Globus pallidus (tissue), 1 donor: Measurements from ENCODE around the gene ETV3L.
"Not testable (repeated sequence)": the region's sequence is repeated elsewhere in the genome, so short reads cannot be mapped to it uniquely, and the experiment has no call there.

Source experiments
- DNase-seq: peaks from one replicate; pipeline ENCODE4 v3.0.0-alpha.2; 2015; ENCODE audit warnings: low spot score

The ETV3L gene

DNA sequence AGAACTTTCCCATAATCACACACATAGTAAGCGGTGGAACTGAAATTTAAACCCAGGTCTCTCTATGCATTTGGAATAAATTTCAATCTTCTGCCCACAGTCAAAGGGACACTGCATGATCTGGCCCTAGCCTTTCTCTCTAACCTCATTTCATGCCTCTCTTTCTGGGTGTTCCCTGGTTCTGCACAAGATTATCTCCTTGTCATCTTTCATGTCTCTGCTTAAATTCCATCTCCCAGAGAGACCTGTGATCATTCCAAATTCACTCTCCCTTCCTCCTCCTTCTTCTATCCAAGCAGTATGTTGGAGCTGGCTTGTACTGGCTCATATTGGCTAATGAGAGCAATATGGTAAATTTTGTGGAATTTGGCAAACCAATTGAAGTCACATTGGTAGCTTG is 22.2 kb downstream of the ETV3L start:
- DNase-seq: no peak

DNA sequence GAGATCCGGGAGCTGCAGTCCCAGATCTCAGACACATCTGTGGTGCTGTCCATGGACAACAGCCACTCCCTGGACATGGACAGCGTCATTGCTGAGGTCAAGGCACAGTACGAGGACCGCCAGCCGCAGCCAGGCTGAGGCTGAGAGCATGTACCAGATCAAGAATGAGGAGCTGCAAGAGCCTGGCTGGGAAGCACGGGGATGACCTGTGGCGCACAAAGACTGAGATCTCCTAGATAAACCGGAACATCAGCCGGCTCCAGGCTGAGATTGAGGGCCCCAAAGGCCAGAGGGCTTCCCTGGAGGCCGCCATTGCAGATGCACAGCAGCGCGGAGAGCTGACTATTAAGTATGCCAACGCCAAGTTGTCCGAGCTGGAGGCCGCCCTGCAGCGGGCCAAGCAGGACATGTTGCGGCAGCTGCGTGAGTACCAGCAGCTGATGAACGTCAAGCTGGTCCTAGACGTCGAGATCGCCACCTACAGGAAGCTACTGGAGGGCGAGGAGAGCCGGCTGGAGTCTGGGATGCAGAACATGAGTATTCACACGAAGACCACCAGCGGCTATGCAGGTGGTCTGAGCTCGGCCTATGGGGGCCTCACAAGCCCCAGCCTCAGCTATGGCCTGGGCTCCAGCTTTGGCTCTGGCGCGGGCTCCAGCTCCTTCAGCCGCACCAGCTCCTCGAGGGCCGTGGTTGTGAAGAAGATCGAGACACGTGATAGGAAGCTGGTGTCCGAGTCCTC is 25.5 kb downstream of the ETV3L start:
- DNase-seq: peak; percentile 54

DNA sequence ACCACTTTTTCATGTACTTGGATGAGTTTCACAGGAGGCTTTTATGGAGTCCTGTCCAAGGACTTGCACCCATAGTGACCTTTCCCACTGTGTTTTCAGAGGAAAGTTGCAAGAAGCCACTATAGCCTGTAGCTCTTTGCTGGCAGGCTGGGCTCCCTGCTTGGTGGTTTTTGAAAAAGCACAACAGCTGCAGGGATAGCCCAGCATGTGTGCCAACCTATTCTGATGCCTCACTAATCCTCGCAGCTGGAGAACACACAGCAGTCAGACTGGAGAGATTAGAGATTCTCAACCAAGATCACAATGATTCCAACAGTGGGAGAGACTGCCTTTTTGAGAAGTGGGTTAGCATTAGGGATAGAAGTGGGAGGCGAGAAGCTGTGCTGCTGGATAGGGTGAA is 30.0 kb downstream of the ETV3L start:
- DNase-seq: no peak

DNA sequence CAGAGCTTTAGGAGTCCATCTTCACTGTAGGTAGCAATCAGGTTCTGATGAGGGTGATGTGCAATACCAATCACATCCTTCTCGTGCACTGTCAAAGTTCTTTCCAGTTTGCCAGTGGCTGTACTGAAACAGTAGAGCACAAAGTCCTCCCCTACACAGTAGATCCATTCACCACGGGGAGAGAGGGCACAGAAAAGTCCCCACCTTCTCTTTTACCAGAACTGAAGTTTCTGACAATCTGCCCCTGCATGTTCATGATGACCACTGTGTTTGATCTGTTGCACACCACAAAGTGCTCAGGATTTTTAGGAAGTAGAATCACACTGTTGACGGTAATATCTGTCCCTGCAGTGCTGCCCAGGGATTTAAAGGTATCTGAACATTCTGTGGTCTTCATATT is 40.4 kb downstream of the ETV3L start:
- not testable (repeated sequence) for DNase-seq

DNA sequence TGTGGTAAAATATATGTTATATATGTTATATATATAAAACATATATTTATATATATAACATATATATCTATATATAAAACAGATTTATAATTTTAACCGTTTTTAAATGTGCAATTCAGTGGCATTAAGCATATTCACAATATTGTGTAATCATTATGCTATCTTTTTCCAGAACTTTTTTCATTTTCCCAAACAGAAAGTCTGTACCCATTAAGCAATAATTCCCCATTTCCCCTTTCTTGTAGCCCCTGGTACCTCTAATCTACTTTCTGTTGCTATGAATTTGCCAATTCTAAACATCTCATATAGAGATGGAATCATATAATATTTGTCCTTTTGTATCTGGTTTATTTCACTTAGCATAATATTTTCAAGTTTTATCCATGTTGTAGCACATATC is 43.3 kb downstream of the ETV3L start:
- DNase-seq: no peak

DNA sequence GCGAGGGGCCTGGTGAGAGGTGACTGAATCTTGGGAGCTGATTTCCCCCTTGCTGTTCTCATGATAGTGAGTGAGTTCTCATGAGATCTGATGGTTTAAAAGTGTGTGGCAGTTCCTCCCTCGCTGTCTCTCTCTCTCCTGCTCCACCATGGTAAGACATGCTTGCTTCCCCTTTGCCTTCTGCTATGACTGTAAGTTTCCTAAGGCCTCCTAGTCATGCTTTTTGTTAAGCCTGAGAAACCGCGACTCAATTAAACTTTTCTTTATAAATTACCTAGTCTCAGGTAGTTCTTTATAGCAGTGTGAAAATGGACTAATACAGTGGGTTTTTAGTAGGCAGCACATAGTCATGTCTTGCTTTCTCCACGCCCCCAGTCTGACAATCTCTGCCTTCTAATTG is 43.9 kb downstream of the ETV3L start:
- DNase-seq: not testable (repeated sequence)

DNA sequence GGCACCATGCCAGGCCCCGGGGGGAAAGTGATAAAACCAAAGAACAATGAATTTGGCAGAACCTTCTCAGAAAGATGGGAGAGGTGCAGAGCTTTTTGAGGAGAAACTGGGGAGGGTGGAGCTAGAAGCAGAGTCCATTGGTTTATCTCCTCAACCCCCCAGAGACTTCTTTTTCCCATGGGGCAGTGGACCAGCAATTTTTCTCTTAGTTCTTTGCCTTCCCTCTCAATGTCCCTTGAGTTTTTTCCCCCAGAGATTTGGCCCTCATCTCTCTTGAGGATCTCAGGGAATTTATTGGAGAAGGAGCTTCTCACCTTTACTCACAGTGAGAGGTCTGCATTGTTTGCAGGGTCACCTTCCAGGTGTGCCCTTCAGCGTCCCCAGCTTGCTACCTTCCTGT is 48.8 kb downstream of the ETV3L start:
- no peak for DNase-seq

DNA sequence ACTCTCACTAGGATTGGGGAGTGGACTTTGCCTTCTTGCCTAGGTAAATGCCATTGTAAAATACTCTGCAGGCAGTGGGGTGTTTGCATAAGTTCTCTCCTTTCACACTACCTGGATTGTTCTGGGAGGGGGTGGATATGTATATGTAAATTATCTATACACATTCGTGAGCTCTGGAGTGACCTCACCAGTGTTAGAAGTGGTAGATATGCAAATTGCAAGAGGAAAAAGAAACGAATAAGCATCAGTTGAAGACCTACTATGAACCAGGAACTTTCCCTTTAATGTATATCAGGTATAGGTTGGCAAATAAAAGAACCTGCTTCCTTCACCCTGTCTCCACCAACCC is 52.6 kb downstream of the ETV3L start:
- DNase-seq: no peak

DNA sequence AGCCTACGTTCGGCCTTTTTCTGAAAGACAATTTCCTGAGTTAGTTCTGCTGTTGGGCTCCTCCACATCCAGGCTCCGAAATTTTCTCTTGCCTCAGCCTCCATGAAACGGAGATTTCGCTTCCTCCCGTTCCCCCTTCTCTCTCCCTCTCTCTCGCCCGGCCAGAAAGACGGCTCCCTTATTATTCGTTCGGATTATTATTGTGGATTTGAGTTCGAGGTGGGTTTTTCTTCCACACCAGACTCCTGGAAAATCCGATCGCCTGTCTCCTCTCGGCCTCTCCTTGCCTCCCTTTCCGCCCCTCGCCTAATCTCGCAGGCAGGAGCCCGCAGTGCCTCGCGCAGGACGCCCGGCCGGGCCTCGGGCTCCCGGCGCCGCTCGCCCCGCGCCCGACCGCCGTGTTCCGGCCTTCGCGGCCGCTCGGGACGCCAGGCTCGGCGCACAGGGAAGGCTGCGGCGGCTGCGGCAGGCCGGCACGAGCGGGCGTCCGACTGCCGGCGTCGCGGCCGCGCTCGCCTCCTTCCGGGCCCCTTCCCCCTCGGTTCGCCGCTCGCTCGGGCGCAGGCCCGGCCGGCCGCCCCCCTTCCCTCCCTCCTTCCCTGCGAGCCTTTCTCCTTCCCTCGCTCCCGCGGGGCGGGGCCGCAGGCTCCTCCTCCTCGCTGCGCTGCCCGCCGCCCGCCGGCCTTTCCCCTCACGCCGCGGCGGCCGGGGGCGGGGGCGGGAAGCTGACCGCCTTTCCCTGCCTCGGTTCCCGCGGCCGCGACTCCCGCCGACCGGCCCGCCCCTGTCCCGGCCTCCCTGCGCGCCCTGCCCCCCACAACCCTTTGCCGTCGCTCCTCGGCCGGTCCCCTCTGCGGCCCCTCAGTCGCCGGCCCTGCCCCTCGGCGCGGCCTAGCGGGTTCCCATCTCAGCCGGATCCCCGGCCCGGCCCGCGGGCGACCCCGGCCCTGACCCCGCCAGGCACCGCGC is 54.1 kb downstream of the ETV3L start, which contains the start of gene ARHGEF11:
ARHGEF11 (minus strand) TSS at position 493 of the 969 bp plus-strand sequence. CDS start 1,412 bp downstream, outside the sequence.
- DNase-seq: peak; percentile 92

DNA sequence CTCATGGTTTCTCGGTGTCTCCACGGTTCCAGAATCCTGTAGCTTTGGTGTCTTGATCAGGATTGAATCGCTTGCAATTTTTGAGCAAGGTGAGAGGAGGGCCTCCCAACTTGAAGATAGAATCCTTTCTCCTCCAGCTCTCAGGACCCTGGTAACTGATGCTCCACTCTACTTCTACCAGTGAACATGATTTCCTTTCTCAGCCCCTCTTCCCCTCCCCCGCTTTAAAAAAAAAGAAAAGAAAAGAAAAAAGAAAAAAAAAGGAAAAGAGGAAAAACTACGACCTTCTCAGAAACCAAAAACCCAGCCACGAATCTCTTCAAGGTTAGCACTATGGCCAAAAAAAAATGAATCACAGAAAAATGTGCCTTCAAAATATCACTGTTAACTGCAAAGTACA is 55.3 kb downstream of the ETV3L start:
- no peak for DNase-seq

DNA sequence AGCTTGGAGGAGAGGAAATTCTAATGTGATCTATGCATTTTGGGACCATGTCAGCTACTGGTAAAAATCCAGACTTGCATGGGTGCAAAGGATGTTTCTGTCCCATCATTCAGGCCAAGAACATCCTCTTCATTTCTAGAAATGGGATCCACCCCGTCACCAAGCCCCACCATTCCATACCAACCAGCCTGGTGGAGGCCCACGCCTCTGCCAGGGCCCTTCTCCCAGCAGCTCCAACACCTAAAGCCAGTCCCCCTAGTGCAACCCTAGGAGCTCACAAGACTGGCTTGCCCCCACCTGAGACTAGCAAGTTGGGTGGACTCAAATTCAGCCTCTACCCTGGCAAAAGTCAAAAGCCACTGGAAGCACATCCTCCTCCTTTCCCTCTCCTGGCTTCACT is 55.9 kb downstream of the ETV3L start:
- no peak for DNase-seq

DNA sequence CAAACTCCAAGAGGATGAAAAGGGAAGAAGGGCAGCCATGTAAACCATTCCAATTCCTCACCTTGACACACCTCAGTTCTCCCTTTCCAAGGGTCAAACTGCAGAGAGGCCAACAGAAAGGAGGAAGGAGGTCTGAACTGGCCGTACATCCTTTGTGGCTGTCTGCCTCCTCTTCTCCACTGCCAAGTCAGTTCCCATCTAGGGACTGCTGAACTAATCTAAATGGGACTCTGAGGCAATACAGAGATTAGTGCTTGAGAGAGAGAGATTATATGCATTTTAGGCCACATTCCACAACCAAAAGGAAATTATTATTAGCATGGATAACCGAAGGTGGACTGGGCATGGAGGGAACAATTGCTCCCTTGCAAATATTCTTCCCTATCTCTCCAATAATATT is 56.8 kb downstream of the ETV3L start:
- no peak for DNase-seq
